Heart left ventricle (tissue), 16 donors: ENCODE results near the gene NDUFAB1. TPM values are rescaled to one million over a fixed set of nuclear protein-coding genes. Genes with fewer than 3 reads are reported as not detected.

Experiments
- ATAC-seq, 4 donors: fragments of 200-7000 bp; cut with Tn5 transposase; one replicate each; pipeline ENCODE4 v1.9.1; 2020 to 2022; ENCODE audit warnings: moderate library complexity in 4 of 4, mild to moderate bottlenecking in 3 of 4, moderate number of reproducible peaks in 1 of 4
- DNase-seq, 5 donors: peaks; one replicate each; pipeline ENCODE4 v3.0.0-alpha.2; 2020
- H3K27ac ChIP-seq, 12 donors: fragments of 200-600 bp; sonication (generic) in 4 of 12; one replicate each; pipeline versions ENCODE4 v1.5.0 to v1.8.0; 2016 to 2022; ENCODE audit warnings: mild to moderate bottlenecking in 2 of 12
- H3K27me3 ChIP-seq, 9 donors: fragments of 200-600 bp; sonication (generic) in 2 of 9; one replicate each; pipeline versions ENCODE4 v1.5.1 to v1.8.0; 2016 to 2022; ENCODE audit warnings: mild to moderate bottlenecking in 3 of 9
- H3K36me3 ChIP-seq, 9 donors: fragments of 200-600 bp; sonication (generic) in 2 of 9; one replicate each; pipeline versions ENCODE4 v1.5.0 to v1.8.0; 2018 to 2022; ENCODE audit warnings: mild to moderate bottlenecking in 2 of 9
- H3K4me1 ChIP-seq, 12 donors: fragments of 200-600 bp; sonication (generic) in 4 of 12; one replicate each; pipeline versions ENCODE4 v1.5.0 to v1.8.0; 2016 to 2022; ENCODE audit warnings: mild to moderate bottlenecking in 3 of 12
- H3K4me3 ChIP-seq, 12 donors: fragments of 200-600 bp; sonication (generic) in 4 of 12; one replicate each; pipeline versions ENCODE4 v1.5.0 to v1.8.0; 2017 to 2022; ENCODE audit warnings: mild to moderate bottlenecking in 9 of 12, moderate library complexity in 4 of 12
- H3K9me3 ChIP-seq, 12 donors: fragments of 200-600 bp; sonication (generic) in 4 of 12; one replicate each; pipeline versions ENCODE4 v1.5.0 to v1.8.0; 2016 to 2022; ENCODE audit warnings: mild to moderate bottlenecking in 1 of 12
- CTCF ChIP-seq, 12 donors: fragments of 200-600 bp; sonication (generic) in 4 of 12; IDR thresholded peaks; one replicate each; pipeline versions ENCODE4 v1.5.0 to v1.8.0; 2018 to 2022; ENCODE audit warnings: antibody characterized with exemption in 12 of 12, mild to moderate bottlenecking in 5 of 12
- POLR2A ChIP-seq, 2 donors: fragments of 450-650 bp; IDR thresholded peaks; one replicate each; pipeline ENCODE4 v1.6.1; 2017; ENCODE audit warnings: antibody characterized with exemption in 2 of 2, mild to moderate bottlenecking in 2 of 2, moderate library complexity in 2 of 2
- WGBS, 4 donors: extraction: QIAGEN DNeasy Blood & Tissue Kit in 2 of 4; methylation state at CpG; one replicate each; pipeline versions ENCODE4 v1.1.5 to v1.1.7; 2013 to 2018; 5-methylcytosine and 5-hydroxymethylcytosine counted together
- intact Hi-C, 10 donors: fragments of 100-400 bp; cut with DNase I; formaldehyde crosslinking; loops; one replicate each; pipeline versions ENCODE4 v1.11.1 to v1.14.2; 2022
- polyA plus RNA-seq, 2 donors: library from polyadenylated mRNA; stranded (reverse); fragments of 200-250 nt; gene quantifications; one replicate each; pipeline ENCODE4 v1.2.3, GENCODE V29; 2013
- total RNA-seq, 9 donors: library from RNA; depleted of rRNA in 2 of 9; stranded (reverse); fragments of >200 nt in 2 of 9; fragmentation: NEBNext Ultra II Directional in 3 of 9; extraction: Animal tissue kit (Norgen Biotek cat#: 25700) in 3 of 9; gene quantifications; one replicate each; pipeline versions ENCODE4 v1.1.0 to v1.2.4, GENCODE V29; 2016 to 2023
- donor health status: ischemic (EF 13 %, LVEDD 7.1; RV severe dilation, severe dysfunction).
- donor health status: healthy with polysubstance abuse.
- donor health status: DM: no; HTN: yes; CAD: no.
- donor health status: DM: no; HTN: no; CAD: no.
- donor health status: ischemic (EF 25% LVEDD 6.9; RV normal size, moderate dysfunction).
- donor health status: ischemic (EF 25% LVEDD 5.7; RV mildly dilated, moderate dysfunction).
- donor health status: healthy.
- donor health status: DM: yes; HTN: yes; CAD: no.
- donor health status: ischemic (EF 35%, LVEDD 5.7; RV mildly dilated, moderate dysfunction).
- donor health status: nonischemic (EF 11% LVEDD 7.7; RV severe dilation, severe dysfunction).
- donor health status: DM: yes; HTN: yes; CAD: no.
- donor health status: PGD.
- donor health status: ischemic (EF 29% LVEDD 5.4; RV normal size, mild dysfunction).
- donor health status: nonischemic (EF 23%, LVEDD 6.1; RV moderate dilation, normal function).

The NDUFAB1 gene
- total and polyA plus RNA-seq, 11 donors, result 298 to 896 (median 435) TPM

- Histone ChIP-seq H3K4me1 (peaks cover 0 to 10% (median 7%) of the 10 kb centered on the region in 12 donors), H3K27me3 (no peaks in the 10 kb centered on the region), H3K36me3 (peaks cover 0 to 100% (median 74%) of the 10 kb centered on the region in 9 donors), H3K27ac (no peak overlapping the region), H3K9me3 (no peaks in the 10 kb centered on the region), H3K4me3 (no peak overlapping the region)
- ATAC-seq (no peak), DNase-seq (no peak)
- TF ChIP-seq POLR2A (IDR thresholded peaks at IDR 0.05) (no peak), CTCF (IDR thresholded peaks at IDR 0.05) (no peak)
- intact Hi-C loops, result no loop called here
- WGBS, 4 donors, result 81 to 87% (median 84%) methylated on average over 3 of the region's 3 CpGs
Measured at GRCh38 chr16:23575834-23576233, 20.3 kb downstream of the NDUFAB1 start.

DNA sequence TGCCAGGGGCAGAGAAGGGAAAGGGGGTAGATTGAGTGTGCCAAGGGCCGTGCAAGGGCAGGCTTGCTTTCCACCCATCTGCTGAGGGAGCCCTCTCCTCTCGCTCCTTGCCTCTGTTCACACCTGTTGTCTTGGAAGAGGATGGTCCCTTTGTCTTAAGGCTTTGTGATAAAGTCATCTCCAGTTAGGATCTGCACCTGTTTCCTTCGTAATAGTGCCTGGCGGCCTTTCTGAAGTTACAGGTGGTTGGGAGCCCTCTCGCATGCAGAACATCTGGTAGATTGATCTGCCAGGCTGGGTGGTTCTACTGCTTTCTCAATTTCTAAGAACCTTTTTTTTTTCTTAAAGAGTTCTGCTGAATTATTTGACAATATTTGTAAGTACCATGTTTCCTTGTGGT is 22.3 kb downstream of the NDUFAB1 start:
- intact Hi-C loops, result no loop called here
- ATAC-seq (no peak), DNase-seq (no peak)
- H3K9me3 ChIP-seq, result no peaks in the 10 kb centered on the region
- H3K27me3 ChIP-seq, result no peaks in the 10 kb centered on the region
- no peak for TF ChIP-seq POLR2A (IDR thresholded peaks at IDR 0.05)
- TF ChIP-seq CTCF (IDR thresholded peaks at IDR 0.05), result no peak
- 68 to 87% (median 82%) methylated on average over 5 of the region's 5 CpGs for WGBS, 4 donors
- peaks cover 0 to 100% (median 74%) of the 10 kb centered on the region in 9 donors for H3K36me3 ChIP-seq
- H3K27ac ChIP-seq, result no peak overlapping the region
- H3K4me3 ChIP-seq, result no peak overlapping the region
- H3K4me1 ChIP-seq, result peaks cover 0 to 18% (median 7%) of the 10 kb centered on the region in 12 donors

- no peak overlapping the region for H3K27ac ChIP-seq
- peaks cover 0 to 100% (median 86%) of the 10 kb centered on the region in 9 donors for H3K36me3 ChIP-seq
- intact Hi-C loops, result no loop called here
- H3K27me3 ChIP-seq, result no peaks in the 10 kb centered on the region
- WGBS, 4 donors, result 93 to 96% (median 95%) methylated on average over 9 of the region's 9 CpGs
- ATAC-seq (no peak), DNase-seq (no peak)
- peaks cover 0 to 18% (median 0%) of the 10 kb centered on the region in 12 donors for H3K4me1 ChIP-seq
- no peaks in the 10 kb centered on the region for H3K9me3 ChIP-seq
- TF ChIP-seq POLR2A (IDR thresholded peaks at IDR 0.05) (no peak), CTCF (IDR thresholded peaks at IDR 0.05) (no peak)
- no peak overlapping the region for H3K4me3 ChIP-seq
Measured at GRCh38 chr16:23572394-23572793, 23.7 kb downstream of the NDUFAB1 start.

GRCh38 chr16:23571895-23572294 is 24.2 kb downstream of the NDUFAB1 start:
- H3K4me3 ChIP-seq, result no peak overlapping the region
- intact Hi-C loops, result no loop called here
- H3K27ac ChIP-seq, result no peak overlapping the region
- ATAC-seq, result no peak
- no peaks in the 10 kb centered on the region for H3K9me3 ChIP-seq
- H3K27me3 ChIP-seq, result no peaks in the 10 kb centered on the region
- TF ChIP-seq CTCF (IDR thresholded peaks at IDR 0.05) (no peak), POLR2A (IDR thresholded peaks at IDR 0.05) (no peak)
- 94 to 99% (median 96%) methylated on average over 5 of the region's 5 CpGs for WGBS, 4 donors
- DNase-seq, result no peak
- H3K36me3 ChIP-seq, result peaks cover 0 to 100% (median 91%) of the 10 kb centered on the region in 9 donors
- H3K4me1 ChIP-seq, result peaks cover 0 to 18% (median 0%) of the 10 kb centered on the region in 12 donors
